Kidney (tissue), 14 donors: Measurements from ENCODE around the gene SLC5A3. TPM values are rescaled to one million over a fixed set of nuclear protein-coding genes. Genes with fewer than 3 reads are reported as not detected.

Experiments
- DNase-seq, 5 donors: peaks; one replicate each; pipeline ENCODE4 v3.0.0-alpha.2; 2013 to 2020
- FAIRE-seq: peaks from 2 replicates; lab custom pipeline; 2012; peaks lifted over from hg19 to GRCh38; lab: Jason Lieb, UNC
- H3K27ac ChIP-seq, 2 donors: one replicate each; pipeline ENCODE4 v1.7.0; 2013; ENCODE audit warnings: low read depth in 2 of 2, low read length in 2 of 2, inconsistent platforms in 1 of 2
- H3K27me3 ChIP-seq: one replicate; pipeline ENCODE4 v1.7.1; 2013; ENCODE audit warnings: low read length, inconsistent platforms; ENCODE audit not compliant: control insufficient read depth, insufficient read depth
- H3K36me3 ChIP-seq, 3 donors: one replicate each; pipeline versions ENCODE4 v1.7.0 to v1.7.1; 2013; ENCODE audit warnings: low read length in 3 of 3, control low read depth in 1 of 3, inconsistent platforms in 1 of 3; ENCODE audit not compliant: insufficient read depth in 3 of 3, control insufficient read depth in 2 of 3
- H3K4me1 ChIP-seq, 3 donors: one replicate each; pipeline versions ENCODE4 v1.7.0 to v1.7.1; 2013; ENCODE audit warnings: low read length in 3 of 3, inconsistent platforms in 1 of 3, low read depth in 1 of 3; ENCODE audit not compliant: control insufficient read depth in 2 of 3, insufficient read depth in 2 of 3
- H3K4me3 ChIP-seq, 3 donors: one replicate each; pipeline versions ENCODE4 v1.7.0 to v1.8.1; 2013; ENCODE audit warnings: low read length in 3 of 3, control low read depth in 1 of 3, inconsistent platforms in 1 of 3
- H3K9ac ChIP-seq, 3 donors: one replicate each; pipeline versions ENCODE4 v1.7.0 to v1.7.1; 2013; ENCODE audit warnings: low read length in 3 of 3, control low read depth in 1 of 3, inconsistent platforms in 1 of 3
- H3K9me3 ChIP-seq, 3 donors: one replicate each; pipeline versions ENCODE4 v1.7.0 to v1.7.1; 2013; ENCODE audit warnings: low read length in 3 of 3, control low read depth in 1 of 3, inconsistent platforms in 1 of 3; ENCODE audit not compliant: control insufficient read depth in 2 of 3, insufficient read depth in 1 of 3
- CTCF ChIP-seq: IDR thresholded peaks from 3 replicates; pipeline ENCODE4 v1.5.1; 2012; ENCODE audit warnings: mild to moderate bottlenecking, moderate library complexity, borderline replicate concordance; ENCODE audit not compliant: insufficient read depth; ENCODE audit errors: extremely low read depth
- intact Hi-C: fragments of 100-400 bp; cut with DNase I; formaldehyde crosslinking; loops from one replicate; pipeline ENCODE4 v1.11.1; 2022
- polyA plus RNA-seq: library from polyadenylated mRNA; stranded (reverse); fragments of 350-450 nt; fragmentation: Illumina TruSeq; extraction: RNeasy Lipid Tissue Mini Kit (QIAGEN cat#74804); gene quantifications from one replicate; pipeline ENCODE4 v1.2.3, GENCODE V29; 2014; ENCODE audit warnings: low read depth, low replicate concordance; ENCODE audit not compliant: insufficient read depth
- total RNA-seq: library from RNA; stranded (reverse); fragmentation: NEBNext Ultra II Directional; extraction: Animal tissue kit (Norgen Biotek cat#: 25700); gene quantifications from one replicate; pipeline ENCODE4 v1.2.1, GENCODE V29; 2021
- donor health status: control.
- donor health status: control.
- donor health status: control.
- donor health status: control.
- donor health status: control.
- donor health status: DM: yes; HTN: yes; CAD: no.
- donor health status: Normal renal cell carcinoma (clear cell type).

Gene SLC5A3
- total and polyA plus RNA-seq, 2 donors from 2014 or later: 12.4 to 26.0 TPM

GRCh38 chr21:34113842-34114241 lies 40.5 kb downstream of the SLC5A3 start:
- Histone ChIP-seq H3K27me3 (no peaks in the 10 kb centered on the region), H3K4me1 (peaks cover 0 to 3% (median 0%) of the 10 kb centered on the region in 3 donors), H3K36me3 (no peaks in the 10 kb centered on the region), H3K27ac (no peak overlapping the region), H3K9me3 (no peaks in the 10 kb centered on the region), H3K9ac (no peak overlapping the region), H3K4me3 (no peak overlapping the region)
- FAIRE-seq (no peak), DNase-seq (peak in 2 of 5 donors; percentile 21 to 36)
- TF ChIP-seq CTCF: no peak
- intact Hi-C loops: no loop called here

- no peaks in the 10 kb centered on the region for H3K27me3 ChIP-seq
- no peak for FAIRE-seq
- no peak overlapping the region for H3K9ac ChIP-seq
- no peak overlapping the region for H3K4me3 ChIP-seq
- H3K4me1 ChIP-seq: peaks cover 0 to 5% (median 3%) of the 10 kb centered on the region in 3 donors
- H3K36me3 ChIP-seq: no peaks in the 10 kb centered on the region
- no peak overlapping the region for H3K27ac ChIP-seq
- intact Hi-C loops: no loop called here
- H3K9me3 ChIP-seq: no peaks in the 10 kb centered on the region
- TF ChIP-seq CTCF: no peak
- DNase-seq: no peak
Observed at GRCh38 chr21:34115160-34115559, 41.8 kb downstream of the SLC5A3 start.

GRCh38 chr21:34116569-34116968 lies 43.2 kb downstream of the SLC5A3 start:
- Histone ChIP-seq H3K9me3 (no peaks in the 10 kb centered on the region), H3K9ac (no peak overlapping the region), H3K4me3 (no peak overlapping the region), H3K27ac (no peak overlapping the region), H3K27me3 (no peaks in the 10 kb centered on the region), H3K4me1 (peaks cover 0 to 5% (median 5%) of the 10 kb centered on the region in 3 donors), H3K36me3 (no peaks in the 10 kb centered on the region)
- FAIRE-seq (no peak), DNase-seq (no peak)
- no peak for TF ChIP-seq CTCF
- intact Hi-C loops: no loop called here

GRCh38 chr21:34120867-34121266 lies 47.5 kb downstream of the SLC5A3 start:
- H3K9ac ChIP-seq: no peak overlapping the region
- no peak overlapping the region for H3K27ac ChIP-seq
- no peak for TF ChIP-seq CTCF
- FAIRE-seq (no peak), DNase-seq (no peak)
- H3K36me3 ChIP-seq: peaks cover 0 to 4% (median 2%) of the 10 kb centered on the region in 3 donors
- intact Hi-C loops: no loop called here
- peaks cover 0 to 15% (median 2%) of the 10 kb centered on the region in 3 donors for H3K4me1 ChIP-seq
- no peak overlapping the region for H3K4me3 ChIP-seq
- no peaks in the 10 kb centered on the region for H3K27me3 ChIP-seq
- H3K9me3 ChIP-seq: no peaks in the 10 kb centered on the region
